HG02610 (cell line): ENCODE results near the gene TMEM41A.
"Not testable (repeated sequence)": the region's sequence is repeated elsewhere in the genome, so short reads cannot be mapped to it uniquely, and the experiment has no call there.

ENCODE experiments used
- ATAC-seq: cut with Tn5 transposase; IDR thresholded peaks from one replicate; pipeline ENCODE4 v1.9.1; 2021; ENCODE audit warnings: mild to moderate bottlenecking, moderate library complexity; ENCODE audit not compliant: unreplicated experiment

Gene TMEM41A

DNA sequence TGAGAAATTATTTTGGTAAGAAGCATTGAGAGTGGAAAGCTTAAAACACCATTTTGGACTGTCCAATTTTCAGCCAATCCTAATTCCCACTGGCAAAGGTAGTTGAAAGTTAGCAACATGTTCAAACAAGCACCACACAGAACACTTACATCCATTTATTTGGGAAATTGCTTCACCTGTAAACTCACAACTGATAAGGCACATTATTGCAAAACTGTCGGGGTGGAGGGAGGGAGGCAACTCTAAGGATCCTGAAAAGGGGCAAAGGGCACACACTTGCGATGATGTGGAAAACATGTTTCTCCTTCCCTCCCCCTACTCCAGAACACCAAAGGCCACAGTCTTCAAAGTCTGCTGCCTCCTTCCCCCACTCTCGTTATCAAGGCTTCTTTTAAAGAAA is 9.4 kb downstream of the TMEM41A start:
- ATAC-seq, result no peak

DNA sequence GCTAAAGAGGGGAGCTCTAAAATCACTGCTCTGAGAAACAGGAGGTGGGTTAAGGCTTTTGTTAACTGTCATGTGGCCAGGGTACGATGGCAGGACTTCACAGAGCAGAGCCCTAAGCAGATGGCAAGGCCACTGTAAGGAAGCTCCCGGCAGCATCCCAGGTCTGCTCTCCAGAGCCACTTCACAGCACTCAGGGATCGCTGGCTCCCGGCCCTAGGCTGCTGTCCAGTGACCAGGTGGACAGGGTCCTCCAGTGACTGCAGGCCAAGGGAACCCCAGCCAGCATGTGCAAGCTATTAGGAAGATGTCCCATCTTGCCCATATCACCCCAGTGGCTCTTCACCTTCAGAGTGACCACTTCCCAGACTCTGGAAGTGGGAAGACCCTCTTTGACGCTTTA is 10.4 kb downstream of the TMEM41A start:
- ATAC-seq, result no peak

DNA sequence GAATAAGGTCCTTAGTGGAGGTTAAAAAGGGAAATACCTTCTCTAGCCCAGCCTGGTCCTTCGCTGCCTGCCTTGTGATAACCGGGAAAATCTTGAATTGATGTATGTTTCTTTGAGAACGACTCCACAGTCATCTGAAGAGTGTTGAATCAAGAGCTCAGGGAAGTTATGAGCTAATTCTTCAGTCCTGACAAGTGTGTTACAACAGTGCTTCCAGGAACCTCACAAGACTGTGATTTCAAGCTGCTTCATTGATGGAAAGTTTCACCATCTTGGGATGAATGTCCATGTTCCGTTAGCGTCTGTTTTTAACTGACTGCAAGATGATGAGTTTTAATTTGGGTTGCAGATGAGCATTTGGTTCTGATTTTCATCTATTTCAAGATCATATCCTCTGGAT is 12.4 kb downstream of the TMEM41A start:
- no peak for ATAC-seq

DNA sequence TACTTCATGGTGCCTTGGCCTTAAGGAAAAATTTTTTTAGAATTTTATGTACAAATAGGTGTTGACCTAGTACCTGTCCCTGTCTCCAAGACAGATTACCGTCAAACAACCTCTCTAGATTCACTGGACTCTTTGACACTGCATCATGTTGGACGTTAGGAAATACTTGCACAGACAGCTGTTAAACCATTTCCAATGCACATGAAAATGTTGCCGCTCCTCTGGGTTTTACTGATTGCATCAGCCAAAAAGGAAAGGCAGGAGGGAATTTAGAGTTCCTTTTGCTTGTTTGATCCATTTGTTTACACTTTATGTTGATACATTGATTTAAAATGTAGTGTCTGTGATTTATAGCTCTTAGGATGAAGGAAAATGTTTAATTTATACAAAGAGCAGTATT is 14.5 kb downstream of the TMEM41A start:
- no peak for ATAC-seq

DNA sequence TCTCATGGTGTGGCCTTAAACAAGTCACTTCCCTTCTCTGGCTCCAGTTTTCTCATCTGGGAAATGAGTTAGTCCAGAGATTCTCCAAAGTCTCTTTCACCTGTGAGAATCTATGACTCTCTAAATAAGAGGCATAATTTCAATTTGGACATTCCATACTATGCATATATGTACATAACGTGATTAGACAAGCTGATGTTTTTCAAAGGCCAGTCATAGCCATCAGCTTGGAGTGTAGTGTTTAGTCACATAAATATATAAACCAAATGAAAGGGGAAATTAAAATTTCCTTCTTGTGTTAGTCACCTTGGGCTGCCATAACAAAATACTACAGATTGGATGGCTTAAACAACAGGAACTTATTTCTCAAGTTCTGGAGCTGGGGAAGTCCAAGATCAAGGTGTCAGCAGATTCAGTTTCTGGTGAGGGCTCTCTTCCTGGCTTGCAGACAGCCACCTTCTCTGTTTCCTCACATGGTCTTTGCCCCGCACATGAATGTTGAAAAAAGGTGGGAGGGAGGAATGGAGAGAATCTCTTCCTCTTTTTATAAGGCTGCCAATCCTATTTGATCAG is 19.4 kb downstream of the TMEM41A start:
- no peak for ATAC-seq

DNA sequence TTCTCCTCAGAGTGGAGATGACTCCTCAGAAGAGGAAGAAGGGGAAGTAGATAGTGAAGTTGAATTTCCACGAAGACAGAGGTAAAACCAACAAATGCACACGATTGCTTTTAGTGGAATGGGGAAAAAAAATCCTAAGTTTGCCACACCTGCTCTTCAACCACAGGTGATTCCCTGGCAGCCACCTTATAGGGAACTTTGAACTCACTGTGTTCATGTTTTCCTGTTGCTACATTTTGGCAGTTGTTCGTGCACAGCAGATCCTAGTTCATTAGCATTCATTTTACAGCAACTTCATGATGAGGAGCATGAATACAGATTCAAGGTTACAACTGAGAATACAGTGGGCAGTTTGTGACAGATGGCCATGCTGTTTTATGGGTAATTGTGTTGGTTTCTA is 21.5 kb downstream of the TMEM41A start:
- no peak for ATAC-seq

DNA sequence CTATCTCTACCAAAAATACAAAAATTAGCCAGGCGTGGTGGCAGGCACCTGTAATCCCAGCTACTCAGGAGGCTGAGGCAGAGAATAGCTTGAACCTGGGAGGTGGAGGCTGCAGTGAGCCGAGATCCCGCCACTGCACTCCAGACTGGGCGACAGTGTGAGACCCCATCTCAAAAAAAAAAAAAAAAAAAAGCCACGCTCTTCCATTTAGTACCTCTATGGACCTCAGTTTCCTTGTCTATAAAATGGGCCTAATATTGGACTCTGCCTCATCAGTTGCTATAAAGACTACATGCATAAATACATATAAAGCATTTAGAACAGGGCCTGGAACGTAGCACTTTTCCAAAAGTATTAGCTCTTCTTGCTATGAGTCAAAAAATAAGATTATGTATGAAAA is 23.9 kb downstream of the TMEM41A start:
- not testable (repeated sequence) for ATAC-seq

DNA sequence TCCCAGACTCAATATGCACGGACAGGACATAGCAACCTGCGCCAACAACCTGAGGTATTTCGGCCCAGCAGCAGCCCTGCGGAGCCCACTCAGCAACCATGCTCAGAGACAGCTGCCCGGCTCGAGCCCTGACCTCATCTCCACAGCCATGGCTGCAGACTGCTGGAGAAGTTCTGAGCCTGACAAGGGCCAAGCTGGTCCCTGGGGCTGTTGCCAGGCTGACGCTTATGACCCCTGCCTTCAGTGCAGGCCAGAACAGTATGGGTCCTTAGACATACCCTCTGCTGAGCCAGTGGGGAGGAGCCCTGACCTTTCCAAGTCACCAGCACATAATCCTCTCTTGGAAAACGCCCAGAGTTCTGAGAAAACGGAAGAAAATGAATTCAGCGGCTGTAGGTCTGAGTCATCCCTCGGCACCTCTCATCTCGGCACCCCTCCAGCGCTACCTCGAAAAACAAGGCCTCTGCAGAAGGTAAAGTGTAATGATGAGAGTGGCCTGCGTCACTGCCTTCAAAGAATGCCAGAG is 25.5 kb downstream of the TMEM41A start:
- ATAC-seq, result no peak

DNA sequence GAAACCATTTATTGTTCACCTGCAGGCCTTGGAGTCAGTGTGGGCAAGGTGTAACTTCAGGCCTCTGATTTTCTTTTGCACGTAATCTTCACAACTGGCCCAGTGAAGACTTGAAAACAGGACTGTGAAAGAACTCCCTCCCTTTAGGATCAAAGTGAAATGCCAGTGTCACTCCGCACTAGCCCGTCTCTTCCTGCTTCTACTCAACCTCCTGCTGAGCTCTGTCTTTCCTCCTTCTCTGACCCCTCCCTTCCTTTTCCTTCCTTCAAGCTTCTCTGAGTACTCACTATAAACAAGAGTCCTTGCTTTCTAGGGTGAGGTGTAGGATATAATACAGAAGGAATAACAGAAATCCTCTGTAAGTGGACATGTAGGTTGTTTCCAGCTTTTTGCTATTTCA is 28.5 kb downstream of the TMEM41A start:
- no peak for ATAC-seq

DNA sequence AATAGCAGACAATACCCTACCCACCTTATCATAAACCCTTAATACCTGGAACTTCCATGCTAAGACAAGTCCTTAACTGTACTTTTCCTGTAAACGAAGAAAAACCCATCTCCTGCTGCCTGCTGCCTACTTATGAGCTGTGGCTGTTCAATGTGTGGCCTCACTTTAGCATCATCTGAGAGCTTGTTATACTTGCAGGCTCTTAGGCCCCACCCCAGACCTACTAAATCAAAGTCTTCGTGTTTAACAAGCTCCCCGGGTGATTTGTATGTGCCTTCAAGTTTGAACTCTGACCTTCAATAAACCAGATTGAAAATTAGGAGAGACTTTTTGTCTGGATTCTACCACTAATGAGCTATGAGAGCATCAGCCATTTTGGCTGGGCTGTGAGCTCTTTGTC is 29.3 kb downstream of the TMEM41A start:
- ATAC-seq, result no peak

DNA sequence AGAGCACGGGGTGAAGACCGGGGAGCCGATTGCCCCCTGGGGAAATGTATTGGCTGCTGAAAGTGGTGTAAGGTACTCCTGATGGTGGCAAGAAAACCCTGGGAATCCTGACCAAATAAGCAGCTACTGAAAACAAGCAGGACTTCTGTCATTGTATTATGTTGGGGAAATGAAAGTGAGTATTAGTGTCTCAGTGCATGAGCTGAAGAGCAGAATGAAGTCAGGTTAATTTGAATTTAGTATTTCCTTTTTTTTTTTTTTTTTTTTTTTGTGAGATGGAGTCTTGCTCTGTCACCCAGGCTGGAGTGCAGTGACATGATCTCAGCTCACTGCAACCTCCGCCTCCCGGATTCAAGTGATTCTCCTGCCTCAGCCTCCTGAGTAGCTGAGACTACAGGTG is 32.7 kb downstream of the TMEM41A start:
- ATAC-seq, result not testable (repeated sequence)

DNA sequence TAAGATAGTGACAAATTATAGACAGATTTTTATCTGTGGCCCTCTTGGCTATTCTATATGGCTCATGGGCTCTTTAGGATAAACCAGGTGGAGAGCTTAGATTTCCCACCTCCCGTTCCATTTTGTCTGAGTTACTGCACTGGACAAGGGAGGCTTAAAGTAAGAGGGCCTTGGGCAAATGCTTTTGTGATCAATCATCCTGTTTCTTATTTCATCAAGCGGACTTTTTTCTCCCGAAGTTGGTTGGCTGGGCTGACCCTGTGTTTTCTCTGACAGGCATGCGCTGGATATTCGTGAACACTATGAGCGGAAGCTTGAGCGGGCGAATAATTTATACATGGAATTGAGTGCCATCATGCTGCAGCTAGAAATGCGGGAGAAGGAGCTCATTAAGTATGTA is 33.4 kb downstream of the TMEM41A start:
- ATAC-seq, result no peak

DNA sequence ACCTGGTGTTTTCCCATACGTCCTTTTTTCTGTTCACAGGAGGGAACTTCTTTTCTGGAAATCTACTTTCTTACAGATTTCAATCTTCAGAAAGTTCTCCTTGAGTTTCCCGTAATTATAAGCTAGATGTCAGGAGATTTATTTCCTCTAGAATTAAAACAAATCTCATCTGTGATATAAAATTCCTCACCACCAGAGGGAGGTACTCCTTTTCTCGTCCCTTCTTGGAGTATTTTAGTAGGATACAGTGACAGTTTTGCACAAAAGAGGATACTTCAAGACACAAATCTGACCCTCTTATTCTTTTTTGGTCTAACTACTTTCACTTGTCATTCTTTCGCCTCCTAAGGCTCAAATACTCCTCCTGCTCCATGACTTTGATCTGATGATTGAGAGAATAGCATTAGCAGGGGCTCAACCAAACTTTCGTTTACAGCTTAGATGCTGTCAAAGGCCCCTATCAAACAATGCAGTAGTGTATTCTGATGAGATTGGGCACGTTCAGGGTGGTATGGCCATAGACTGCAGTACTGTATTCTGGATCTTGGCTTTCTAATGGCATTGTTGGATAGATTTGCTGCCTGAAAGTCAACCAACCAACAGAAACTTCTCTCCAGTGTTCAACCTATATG is 38.0 kb downstream of the TMEM41A start:
- no peak for ATAC-seq

DNA sequence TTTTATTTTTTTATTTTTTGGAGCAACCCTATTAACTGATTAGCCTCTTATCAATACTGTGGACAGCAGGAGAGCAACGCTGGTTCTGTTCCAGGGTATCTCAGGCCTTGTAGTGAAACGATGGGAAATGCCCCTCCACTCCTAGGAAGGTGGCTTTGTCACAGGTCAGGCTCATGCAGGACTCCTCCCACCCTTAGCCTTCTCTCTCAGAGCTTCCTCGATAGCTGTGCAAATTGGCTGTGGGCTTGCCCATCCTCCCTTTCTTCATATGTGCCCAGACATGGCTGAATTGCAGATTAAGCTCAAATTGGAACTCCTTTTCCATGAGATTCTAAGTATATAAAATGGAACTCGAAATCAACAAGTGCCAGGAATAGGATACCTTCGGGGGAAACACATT is 38.5 kb downstream of the TMEM41A start:
- ATAC-seq, result no peak

DNA sequence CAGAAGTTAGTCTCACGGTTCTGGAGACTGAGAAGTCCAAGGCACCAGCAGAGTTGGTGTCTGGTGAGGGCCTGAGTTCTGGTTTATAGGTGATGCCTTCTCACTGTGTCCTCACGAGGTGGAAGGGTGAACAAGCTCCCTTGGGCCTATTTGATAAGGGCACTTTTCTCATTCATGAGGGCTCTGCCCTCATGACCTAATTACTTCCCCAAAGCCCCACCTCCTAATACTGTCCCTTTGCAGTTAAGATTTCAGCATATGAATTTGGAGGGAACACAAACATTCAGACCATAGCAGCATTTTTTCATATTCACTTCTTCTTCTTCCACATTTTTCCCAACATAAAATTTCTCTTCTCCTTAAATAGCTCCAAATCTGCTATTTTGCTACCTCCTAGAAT is 41.5 kb downstream of the TMEM41A start:
- ATAC-seq, result no peak

DNA sequence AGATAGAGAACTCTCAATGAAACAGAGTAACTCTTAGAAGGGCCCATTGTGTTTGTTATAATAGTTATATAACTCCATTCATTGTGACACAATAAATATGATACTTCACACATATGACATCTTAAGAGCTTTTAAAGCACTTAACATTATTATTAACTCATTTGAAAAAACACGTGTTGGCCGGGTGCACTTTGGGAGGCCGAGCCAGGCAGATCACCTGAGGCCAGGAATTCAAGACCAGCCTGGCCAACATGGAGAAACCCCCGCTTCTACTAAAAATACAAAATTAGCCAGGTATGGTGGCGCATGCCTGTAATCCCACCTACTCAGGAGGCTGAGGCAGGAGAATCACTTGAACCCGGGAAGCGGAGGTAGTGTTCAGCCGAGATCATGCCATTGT is 47.4 kb downstream of the TMEM41A start:
- ATAC-seq, result not testable (repeated sequence)

DNA sequence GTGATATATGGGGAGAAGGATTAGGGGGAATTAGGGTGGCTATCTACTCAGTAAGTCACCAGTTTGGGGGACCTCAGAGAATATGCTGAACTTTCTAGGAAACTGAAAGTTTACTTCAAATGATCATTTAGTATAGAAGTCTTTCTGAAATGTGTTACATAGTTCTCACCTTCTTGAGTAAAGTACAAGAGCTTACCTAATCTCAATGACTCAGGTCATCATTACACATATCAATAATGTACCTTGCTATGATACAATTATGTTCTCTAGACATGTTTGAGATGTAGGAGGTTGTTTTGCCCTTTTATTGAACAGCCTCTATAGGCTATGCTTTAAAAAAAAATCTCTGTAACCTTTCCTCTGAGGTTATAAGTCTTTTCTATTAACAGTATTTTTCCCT is 50.7 kb downstream of the TMEM41A start:
- no peak for ATAC-seq

DNA sequence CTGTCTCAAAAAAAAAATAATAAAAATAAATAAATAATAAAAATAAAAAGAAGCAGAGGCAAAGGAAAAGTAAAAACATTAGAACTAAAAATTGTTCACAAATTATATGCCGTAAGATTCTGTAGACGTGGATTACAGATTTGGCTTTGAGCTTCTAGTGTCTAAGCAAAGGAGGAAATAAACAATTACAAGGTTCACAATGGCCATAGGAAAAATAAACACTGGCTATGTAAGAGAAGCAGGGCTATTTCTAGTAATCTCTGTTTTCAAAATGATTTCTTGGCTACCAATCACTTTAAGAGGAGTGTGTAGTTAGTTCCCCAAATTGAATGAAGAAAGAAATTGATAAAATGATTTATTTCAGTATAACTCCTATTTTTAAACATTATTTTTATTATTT is 54.5 kb downstream of the TMEM41A start:
- no peak for ATAC-seq

DNA sequence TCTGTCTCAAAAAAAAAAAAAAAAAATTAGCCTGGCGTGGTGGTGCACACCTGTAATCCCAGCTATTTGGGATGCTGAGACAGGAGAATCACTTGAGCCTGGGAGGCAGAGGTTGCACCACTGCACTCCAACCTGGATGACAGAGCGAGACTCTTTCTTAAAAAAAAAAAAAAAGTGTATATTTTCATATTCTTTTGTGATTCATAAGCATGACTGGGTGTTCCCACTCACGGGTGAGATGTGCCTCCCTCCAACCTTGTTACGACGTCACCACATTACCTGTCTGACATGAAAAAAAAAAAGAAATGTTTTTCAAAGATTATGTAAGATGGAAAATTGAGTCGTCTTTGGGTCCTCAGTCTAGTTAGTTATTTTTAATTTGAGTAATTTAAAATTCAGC is 56.8 kb downstream of the TMEM41A start:
- ATAC-seq, result no peak

DNA sequence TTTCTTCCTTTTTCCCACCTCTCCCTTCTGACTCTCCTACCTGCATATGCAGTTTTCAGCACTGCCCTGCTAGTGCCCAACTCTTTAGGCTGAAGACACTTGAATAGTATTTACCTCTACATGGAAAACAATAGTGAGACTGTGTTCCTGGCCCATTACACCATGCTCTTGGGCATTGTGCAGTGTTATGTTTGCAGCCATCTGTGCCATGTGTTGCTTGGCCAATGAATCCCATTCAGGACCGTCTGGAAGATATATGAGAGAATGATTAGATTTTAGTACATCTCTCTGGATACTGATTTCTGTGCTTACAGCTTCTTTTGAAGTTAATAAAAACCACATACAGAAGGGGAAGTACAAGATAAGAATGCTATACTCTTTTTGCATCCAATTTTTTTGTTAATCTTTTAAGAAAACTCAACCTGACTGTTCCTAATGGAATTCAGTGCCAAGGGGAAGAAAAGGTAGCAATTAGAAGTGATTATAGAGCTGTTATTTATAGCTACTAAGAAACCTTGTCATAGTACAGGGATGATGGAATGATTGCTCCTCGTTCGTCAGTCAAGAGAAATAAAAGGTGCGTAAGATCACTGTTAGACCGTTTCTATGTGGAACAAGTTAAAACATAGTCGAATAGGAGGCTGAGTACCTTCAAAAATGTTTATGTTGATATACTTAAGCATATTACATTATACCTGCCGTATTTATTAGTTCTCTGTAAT is 58.9 kb downstream of the TMEM41A start:
- no peak for ATAC-seq
